Activated T-helper 1 cell treated with anti-CD3 and anti-CD28 coated beads, Interleukin-12 subunit alpha, Interleukin-12 subunit beta, Interleukin-2, Interleukin-4 antibody, amounts not matched to agents 30 ng/mL and 10 ng/mL and 1 ng/mL, durations not matched to agents 14 hours and 24 hours and 36 hours (primary cell): ENCODE measurements around the gene VPS25. TPM values are rescaled to one million over a fixed set of nuclear protein-coding genes. Genes with fewer than 3 reads are reported as not detected.
A peak's percentile ranks its signal among the peaks of the same experiment; 100 is the strongest.

Source experiments
- DNase-seq: peaks from one replicate; pipeline ENCODE4 v3.0.0; 2021; ENCODE audit warnings: low spot score
- H3K27ac Mint-ChIP-seq: one replicate; pipeline ENCODE4 v1.8.0; 2021; ENCODE audit warnings: mild to moderate bottlenecking, mixed read lengths
- H3K27me3 Mint-ChIP-seq: one replicate; pipeline ENCODE4 v1.8.0; 2022; ENCODE audit warnings: mild to moderate bottlenecking, moderate library complexity, mixed read lengths; ENCODE audit not compliant: insufficient read depth
- H3K36me3 Mint-ChIP-seq: one replicate; pipeline ENCODE4 v1.8.0; 2021; ENCODE audit warnings: low read depth, mixed read lengths
- H3K4me1 Mint-ChIP-seq: one replicate; pipeline ENCODE4 v1.8.0; 2021; ENCODE audit warnings: low read depth, mixed read lengths
- H3K4me3 Mint-ChIP-seq: one replicate; pipeline ENCODE4 v1.8.0; 2021; ENCODE audit warnings: mild to moderate bottlenecking, moderate library complexity, mixed read lengths
- H3K9me3 Mint-ChIP-seq: one replicate; pipeline ENCODE4 v1.8.0; 2021; ENCODE audit warnings: mixed read lengths
- intact Hi-C: fragments of 100-400 bp; cut with micrococcal nuclease; formaldehyde crosslinking; loops from one replicate; pipeline ENCODE4 v1.15.1; 2024
- total RNA-seq: library from RNA; stranded (reverse); gene quantifications from 2 replicates; pipeline ENCODE4 v1.2.3, GENCODE V29; 2022

Gene VPS25
- total RNA-seq, 1 donor from 2014 or later, result 97.0 TPM

GRCh38 chr17:42806249-42806648, 33.0 kb downstream of the VPS25 start:
- no peaks in the 10 kb centered on the region for H3K4me1 Mint-ChIP-seq
- no peak overlapping the region for H3K27ac Mint-ChIP-seq
- no peak overlapping the region for H3K4me3 Mint-ChIP-seq
- intact Hi-C loops, result no loop called here
- DNase-seq, result no peak
- H3K36me3 Mint-ChIP-seq, result peaks cover 10% of the 10 kb centered on the region
- H3K9me3 Mint-ChIP-seq, result no peaks in the 10 kb centered on the region
- H3K27me3 Mint-ChIP-seq, result peaks cover 4% of the 10 kb centered on the region

DNA sequence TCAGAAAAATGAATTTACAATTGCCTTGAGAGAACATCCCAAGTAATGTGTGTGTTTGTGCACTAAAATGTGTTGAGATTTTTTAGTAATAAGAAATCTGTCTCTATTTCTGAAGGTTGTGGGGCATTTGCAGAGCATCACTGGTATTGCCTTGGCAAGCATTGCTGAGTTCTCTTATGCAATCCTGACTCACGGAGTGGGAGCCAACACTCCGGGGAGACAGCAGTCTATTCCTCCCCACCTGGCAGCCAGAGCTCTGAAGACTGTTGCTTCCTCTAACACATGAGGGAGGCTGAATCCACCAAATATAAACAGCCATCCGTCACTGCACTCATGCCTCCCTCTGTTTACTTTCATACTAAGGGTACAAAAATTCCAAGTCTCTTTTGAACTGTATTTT, 36.0 kb downstream of the VPS25 start:
- Mint-ChIP-seq H3K27ac (no peak overlapping the region), H3K27me3 (peaks cover 2% of the 10 kb centered on the region), H3K4me1 (no peaks in the 10 kb centered on the region), H3K36me3 (peaks cover 24% of the 10 kb centered on the region), H3K9me3 (no peaks in the 10 kb centered on the region), H3K4me3 (no peak overlapping the region)
- no peak for DNase-seq
- intact Hi-C loops, result no loop called here

GRCh38 chr17:42814633-42815399, 41.6 kb downstream of the VPS25 start:
- H3K27me3 Mint-ChIP-seq, result no peaks in the 10 kb centered on the region
- H3K36me3 Mint-ChIP-seq, result peaks cover 60% of the 10 kb centered on the region

DNA sequence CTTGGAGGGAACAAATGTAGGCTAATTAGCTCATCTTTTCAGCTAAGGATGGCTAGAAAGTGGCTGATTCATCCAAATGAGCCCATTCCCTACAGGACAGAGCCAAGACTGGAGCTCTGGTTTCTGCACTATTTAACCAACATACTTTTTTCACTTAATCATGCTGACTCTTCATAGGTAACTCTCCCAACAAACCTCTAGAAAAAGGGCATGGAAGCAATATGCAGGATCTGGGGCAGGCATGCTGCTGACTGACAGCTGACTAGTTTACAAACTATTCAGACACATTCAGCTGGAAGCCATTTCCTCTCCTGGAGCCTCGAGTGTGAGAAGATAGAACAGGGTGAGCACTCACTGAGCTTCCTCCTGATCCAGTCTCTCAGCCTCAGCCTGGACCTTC, 44.6 kb downstream of the VPS25 start:
- no peak for DNase-seq
- H3K27ac Mint-ChIP-seq, result no peak overlapping the region
- H3K36me3 Mint-ChIP-seq, result peaks cover 60% of the 10 kb centered on the region
- peaks cover 10% of the 10 kb centered on the region for H3K4me1 Mint-ChIP-seq
- no peaks in the 10 kb centered on the region for H3K9me3 Mint-ChIP-seq
- H3K4me3 Mint-ChIP-seq, result no peak overlapping the region
- intact Hi-C loops, result no loop called here
- H3K27me3 Mint-ChIP-seq, result no peaks in the 10 kb centered on the region

More at GRCh38 chr17:42814633-42815399, 41.6 kb downstream of the VPS25 start:
- no peaks in the 10 kb centered on the region for H3K9me3 Mint-ChIP-seq
- no peak for DNase-seq
- intact Hi-C loops, result no loop called here
- no peaks in the 10 kb centered on the region for H3K4me1 Mint-ChIP-seq
- H3K4me3 Mint-ChIP-seq, result no peak overlapping the region
- H3K27ac Mint-ChIP-seq, result no peak overlapping the region

GRCh38 chr17:42818379-42818778, 45.1 kb downstream of the VPS25 start:
- no peak for DNase-seq
- peaks cover 12% of the 10 kb centered on the region for H3K4me1 Mint-ChIP-seq
- H3K4me3 Mint-ChIP-seq, result no peak overlapping the region
- H3K27me3 Mint-ChIP-seq, result no peaks in the 10 kb centered on the region
- no peaks in the 10 kb centered on the region for H3K9me3 Mint-ChIP-seq
- intact Hi-C loops, result no loop called here
- peak overlapping the region; percentile 28 for H3K27ac Mint-ChIP-seq
- H3K36me3 Mint-ChIP-seq, result peaks cover 62% of the 10 kb centered on the region

- intact Hi-C loops, result loop anchor here (5.0 to 10.0 kb wide), 2 partner anchors 145 to 853 kb away; partner anchors contain the start of genes AARSD1 and CNP
- peak overlapping the region; percentile 2 for H3K4me3 Mint-ChIP-seq
These were observed 46.8 kb downstream of the VPS25 start for GRCh38 chr17:42819939-42820535.

GRCh38 chr17:42821176-42821575, 47.9 kb downstream of the VPS25 start:
- no peaks in the 10 kb centered on the region for H3K9me3 Mint-ChIP-seq
- no peak for DNase-seq
- H3K4me3 Mint-ChIP-seq, result peak overlapping the region; percentile 45
- peaks cover 23% of the 10 kb centered on the region for H3K4me1 Mint-ChIP-seq
- H3K27ac Mint-ChIP-seq, result no peak overlapping the region
- H3K27me3 Mint-ChIP-seq, result peaks cover 3% of the 10 kb centered on the region
- H3K36me3 Mint-ChIP-seq, result peaks cover 46% of the 10 kb centered on the region
- intact Hi-C loops, result loop anchor here (5.0 to 10.0 kb wide), 2 partner anchors 144 to 854 kb away; partner anchors contain the start of genes AARSD1 and CNP

More at GRCh38 chr17:42819939-42820535, 46.8 kb downstream of the VPS25 start:
- peaks cover 23% of the 10 kb centered on the region for H3K4me1 Mint-ChIP-seq
- H3K27ac Mint-ChIP-seq, result no peak overlapping the region
- DNase-seq, result peak; percentile 38
- no peaks in the 10 kb centered on the region for H3K27me3 Mint-ChIP-seq
- H3K9me3 Mint-ChIP-seq, result no peaks in the 10 kb centered on the region
- H3K36me3 Mint-ChIP-seq, result peaks cover 55% of the 10 kb centered on the region

- Mint-ChIP-seq H3K27ac (no peak overlapping the region), H3K9me3 (no peaks in the 10 kb centered on the region), H3K4me1 (peaks cover 20% of the 10 kb centered on the region), H3K4me3 (no peak overlapping the region), H3K36me3 (peaks cover 6% of the 10 kb centered on the region), H3K27me3 (peaks cover 10% of the 10 kb centered on the region)
- intact Hi-C loops, result loop anchor here (10.0 kb wide), 1 partner anchor 137 kb away; the partner anchor contains the start of gene AARSD1
- DNase-seq, result no peak
These were observed 54.2 kb downstream of the VPS25 start for GRCh38 chr17:42827472-42827871.

Other genes with a start within 250 kb of the VPS25 start
- gene NAGLU, start 237.2 kb upstream of the VPS25 start, total RNA-seq, result 18.2 and 20.8 TPM in 2 replicates
- gene HSD17B1, start 220.5 kb upstream of the VPS25 start, total RNA-seq, result 0.49 and 0.78 TPM in 2 replicates
- gene COASY, start 211.3 kb upstream of the VPS25 start, total RNA-seq, result 93.1 and 95.4 TPM in 2 replicates
- 74.1 and 75.4 TPM in 2 replicates for gene MLX, start 206.3 kb upstream of the VPS25 start, total RNA-seq
- gene PSMC3IP, start 195.7 kb upstream of the VPS25 start, total RNA-seq, result 27.6 and 31.5 TPM in 2 replicates
- gene RETREG3, start 164.1 kb upstream of the VPS25 start, total RNA-seq, result 41.1 and 43.4 TPM in 2 replicates
- gene TUBG1, start 163.8 kb upstream of the VPS25 start, total RNA-seq, result 90.0 and 95.2 TPM in 2 replicates
- gene TUBG2, start 114.2 kb upstream of the VPS25 start, total RNA-seq, result 9.1 and 11.6 TPM in 2 replicates
- gene PLEKHH3, start 96.5 kb upstream of the VPS25 start, total RNA-seq, result 0.52 and 0.76 TPM in 2 replicates
- gene CCR10, start 91.6 kb upstream of the VPS25 start, total RNA-seq, result 0.15 and 0.21 TPM in 2 replicates
- 1.8 and 2.2 TPM in 2 replicates for gene CNTNAP1, start 90.9 kb upstream of the VPS25 start, total RNA-seq
- 35.6 and 40.0 TPM in 2 replicates for gene EZH1, start 28.4 kb upstream of the VPS25 start, total RNA-seq
- not detected in 2 replicates for gene RAMP2, start 12.2 kb upstream of the VPS25 start, total RNA-seq
- gene WNK4, start 7.2 kb downstream of the VPS25 start, total RNA-seq, result 0.12 and 0.29 TPM in 2 replicates
- gene COA3, start 25.3 kb downstream of the VPS25 start, total RNA-seq, result 53.5 and 59.3 TPM in 2 replicates
- not detected in 2 replicates for gene CNTD1, start 25.4 kb downstream of the VPS25 start, total RNA-seq
- 100 and 110 TPM in 2 replicates for gene BECN1, start 50.8 kb downstream of the VPS25 start, total RNA-seq
- 217 and 220 TPM in 2 replicates for gene PSME3, start 59.9 kb downstream of the VPS25 start, total RNA-seq
- gene AOC2, start 71.1 kb downstream of the VPS25 start, total RNA-seq, result 3.6 and 4.0 TPM in 2 replicates
- 1.9 and 3.7 TPM in 2 replicates for gene AOC3, start 77.8 kb downstream of the VPS25 start, total RNA-seq
- not detected in 2 replicates for gene G6PC1, start 127.3 kb downstream of the VPS25 start, total RNA-seq
- 78.2 and 85.5 TPM in 2 replicates for gene AARSD1, start 191.0 kb downstream of the VPS25 start, total RNA-seq
- 1.0 and 1.6 TPM in 2 replicates for gene PTGES3L, start 206.6 kb downstream of the VPS25 start, total RNA-seq
- gene RUNDC1, start 207.1 kb downstream of the VPS25 start, total RNA-seq, result 16.9 and 18.8 TPM in 2 replicates
- 1,049 and 1,126 TPM in 2 replicates for gene RPL27, start 225.0 kb downstream of the VPS25 start, total RNA-seq
- 65.8 and 67.0 TPM in 2 replicates for gene IFI35, start 233.3 kb downstream of the VPS25 start, total RNA-seq
- gene VAT1, start 248.9 kb downstream of the VPS25 start, total RNA-seq, result 17.3 TPM in 2 replicates